CD14-positive monocyte (primary cell): ENCODE measurements around the gene CD180. TPM values are rescaled to one million over a fixed set of nuclear protein-coding genes. Genes with fewer than 3 reads are reported as not detected.
A peak's percentile ranks its signal among the peaks of the same experiment; 100 is the strongest.

Experiments
- DNase-seq, 3 donors: peaks; one replicate each; pipeline ENCODE4 v3.0.0-alpha.2; 2011 to 2022
- H2AFZ ChIP-seq: 2 replicates; pipeline ENCODE4 v1.6.0; 2012; ENCODE audit warnings: mild to moderate bottlenecking, low read depth, low read length, inconsistent platforms; ENCODE audit not compliant: insufficient read depth, poor library complexity, severe bottlenecking
- H3K27ac ChIP-seq, 2 donors: 1 replicate in 1 of 2; 2 replicates in 1 of 2; pipeline ENCODE4 v1.5.1; 2012 to 2013; ENCODE audit warnings: low read length in 2 of 2, control low read depth in 1 of 2, inconsistent platforms in 1 of 2, low read depth in 1 of 2, mild to moderate bottlenecking in 1 of 2
- H3K27me3 ChIP-seq, 2 donors: one replicate each; pipeline versions ENCODE4 v1.6.0 to v1.6.1; 2011 to 2013; ENCODE audit warnings: low read length in 2 of 2; ENCODE audit not compliant: control insufficient read depth in 2 of 2, insufficient read depth in 2 of 2
- H3K36me3 ChIP-seq, 2 donors: replicated peaks in 1 of 2; 1 replicate in 1 of 2; 2 replicates in 1 of 2; pipeline versions ENCODE4 v1.5.1 to v1.6.1; 2012 to 2013; ENCODE audit warnings: low read length in 2 of 2, control low read depth in 1 of 2, inconsistent platforms in 1 of 2, mild to moderate bottlenecking in 1 of 2; ENCODE audit not compliant: insufficient read depth in 2 of 2, control insufficient read depth in 1 of 2
- H3K4me1 ChIP-seq, 2 donors: 1 replicate in 1 of 2; 2 replicates in 1 of 2; pipeline versions ENCODE4 v1.5.1 to v1.6.1; 2012 to 2013; ENCODE audit warnings: low read length in 2 of 2, control low read depth in 1 of 2, inconsistent platforms in 1 of 2, mild to moderate bottlenecking in 1 of 2, moderate library complexity in 1 of 2; ENCODE audit not compliant: insufficient read depth in 2 of 2, control insufficient read depth in 1 of 2
- H3K4me2 ChIP-seq: replicated peaks from 2 replicates; pipeline ENCODE3; 2012; ENCODE audit warnings: low read length, moderate library complexity, mild to moderate bottlenecking; ENCODE audit not compliant: poor library complexity, severe bottlenecking; ENCODE audit errors: extremely low read depth
- H3K4me3 ChIP-seq, 3 experiments: fragments of 200-600 bp in 1 of 3; sonication (generic) in 1 of 3; replicated peaks in 1 of 3; 1 replicate in 2 of 3; 2 replicates in 1 of 3; pipeline ENCODE4 v1.5.1; 2011 to 2013; ENCODE audit warnings: low read length in 3 of 3, mild to moderate bottlenecking in 3 of 3, control low read depth in 2 of 3, low read depth in 2 of 3, inconsistent platforms in 1 of 3, moderate library complexity in 1 of 3
- H3K79me2 ChIP-seq: 2 replicates; pipeline ENCODE4 v1.6.0; 2012; ENCODE audit warnings: mild to moderate bottlenecking, control low read depth, inconsistent platforms, low read length, moderate library complexity; ENCODE audit not compliant: insufficient read depth
- H3K9ac ChIP-seq: 2 replicates; pipeline ENCODE4 v1.6.0; 2017; ENCODE audit warnings: low read length, mild to moderate bottlenecking; ENCODE audit not compliant: insufficient read depth, poor library complexity, severe bottlenecking
- H3K9me3 ChIP-seq, 2 donors: replicated peaks in 1 of 2; 1 replicate in 1 of 2; 2 replicates in 1 of 2; pipeline versions ENCODE4 v1.5.1 to v1.6.1; 2012 to 2013; ENCODE audit warnings: low read length in 2 of 2, control low read depth in 1 of 2; ENCODE audit not compliant: control insufficient read depth in 1 of 2, insufficient read depth in 1 of 2
- H4K20me1 ChIP-seq: 2 replicates; pipeline ENCODE4 v1.6.0; 2012; ENCODE audit warnings: mild to moderate bottlenecking, low read length, control low read depth, moderate library complexity; ENCODE audit not compliant: insufficient read depth
- H3K27ac Mint-ChIP-seq, 7 donors: one replicate each; pipeline ENCODE4 v1.8.0; 2020; ENCODE audit warnings: mild to moderate bottlenecking in 7 of 7, mixed read lengths in 7 of 7, moderate library complexity in 6 of 7, inconsistent platforms in 2 of 7
- H3K27me3 Mint-ChIP-seq, 3 donors: one replicate each; pipeline ENCODE4 v1.8.0; 2021 to 2022; ENCODE audit warnings: low read depth in 3 of 3, mild to moderate bottlenecking in 3 of 3, mixed read lengths in 3 of 3, moderate library complexity in 3 of 3, inconsistent platforms in 1 of 3
- H3K36me3 Mint-ChIP-seq, 2 donors: one replicate each; pipeline ENCODE4 v1.8.0; 2020; ENCODE audit warnings: mixed read lengths in 2 of 2, inconsistent platforms in 1 of 2, mild to moderate bottlenecking in 1 of 2
- H3K4me1 Mint-ChIP-seq: one replicate; pipeline ENCODE4 v1.8.0; 2020; ENCODE audit warnings: mild to moderate bottlenecking, mixed read lengths
- H3K4me3 Mint-ChIP-seq, 2 donors: one replicate each; pipeline ENCODE4 v1.8.0; 2020; ENCODE audit warnings: mild to moderate bottlenecking in 2 of 2, mixed read lengths in 2 of 2, moderate library complexity in 1 of 2
- H3K9me3 Mint-ChIP-seq, 7 donors: one replicate each; pipeline ENCODE4 v1.8.0; 2020 to 2022; ENCODE audit warnings: mixed read lengths in 7 of 7, mild to moderate bottlenecking in 6 of 7, moderate library complexity in 6 of 7, inconsistent platforms in 2 of 7
- CTCF ChIP-seq: fragments of 200-600 bp; IDR thresholded peaks from one replicate; pipeline ENCODE4 v1.8.0; 2022; ENCODE audit warnings: antibody characterized with exemption, mild to moderate bottlenecking
- WGBS: methylation state at CpG from one replicate; pipeline ENCODE4 v1.1.5; 2013; ENCODE audit warnings: missing lambda C conversion rate; ENCODE audit not compliant: insufficient coverage; 5-methylcytosine and 5-hydroxymethylcytosine counted together
- intact Hi-C, 2 donors: fragments of 100-400 bp; cut with micrococcal nuclease; formaldehyde crosslinking; loops; one replicate each; pipeline versions ENCODE4 v1.15.0 to v1.15.1; 2023
- polyA plus RNA-seq, 3 donors: library from polyadenylated mRNA; depleted of rRNA in 1 of 3; unstranded in 2 of 3; stranded (reverse) in 1 of 3; fragments of 300-500 nt in 2 of 3; fragments of >200 nt in 1 of 3; fragmentation: Illumina TruSeq in 2 of 3; gene quantifications; 1 replicate in 2 of 3; 2 replicates in 1 of 3; pipeline ENCODE4 v1.2.3, GENCODE V29; 2012 to 2021

Gene CD180
- polyA plus RNA-seq, 3 donors: 6.1 to 22.0 (median 11.7) TPM

GRCh38 chr5:67198917-67199316 is 2.3 kb upstream of the CD180 start:
- H3K9me3 Mint-ChIP-seq: peaks cover 0 to 2% (median 0%) of the 10 kb centered on the region in 7 donors
- peaks cover 0 to 3% (median 1%) of the 10 kb centered on the region in 3 donors for H3K27me3 Mint-ChIP-seq
- WGBS: no CpG with 5 or more reads among the region's 1 CpG
- H3K36me3 Mint-ChIP-seq: peaks cover 1 to 9% of the 10 kb centered on the region in 2 donors
- Histone ChIP-seq H3K79me2 (peaks cover 38% of the 10 kb centered on the region), H3K27me3 (no peaks in the 10 kb centered on the region), H3K36me3 (no peaks in the 10 kb centered on the region), H3K4me3 (no peak overlapping the region), H4K20me1 (no peaks in the 10 kb centered on the region), H3K9me3 (no peaks in the 10 kb centered on the region), H3K4me1 (peaks cover 82 to 91% of the 10 kb centered on the region in 2 donors), H3K9ac (no peak overlapping the region), H2AFZ (no peak overlapping the region), H3K27ac (peak overlapping the region in 1 of 2 donors; percentile 42), H3K4me2 (no peak overlapping the region)
- no peak for DNase-seq
- no peak for TF ChIP-seq CTCF
- intact Hi-C loops: no loop called here
- H3K4me1 Mint-ChIP-seq: peaks cover 82% of the 10 kb centered on the region
- peak overlapping the region in 5 of 7 donors; percentile 20 to 60 (median 47) for H3K27ac Mint-ChIP-seq
- H3K4me3 Mint-ChIP-seq: no peak overlapping the region

DNA sequence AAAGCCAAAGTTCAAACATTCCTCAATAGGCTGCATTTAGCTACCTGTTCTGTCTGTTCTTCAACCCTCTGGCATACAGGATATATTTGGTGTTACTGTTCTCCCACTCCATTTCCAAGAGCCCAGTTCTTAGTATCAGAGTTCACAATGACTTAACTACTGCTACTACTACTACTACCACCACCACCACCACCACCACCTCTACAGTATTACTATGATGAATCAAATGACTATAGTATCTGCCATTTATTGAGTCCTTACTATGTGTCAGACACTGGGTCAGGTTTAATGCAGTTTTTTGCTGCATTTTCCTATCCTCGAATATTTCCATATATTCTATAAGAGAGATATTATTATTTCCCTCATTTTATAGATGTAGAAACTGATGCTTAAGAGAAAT is 937 bp upstream of the CD180 start:
- H3K27me3 ChIP-seq: no peaks in the 10 kb centered on the region
- Mint-ChIP-seq H3K36me3 (peaks cover 5 to 14% of the 10 kb centered on the region in 2 donors), H3K27ac (peak overlapping the region in 1 of 7 donors; percentile 97), H3K9me3 (peaks cover 0 to 2% (median 0%) of the 10 kb centered on the region in 7 donors), H3K4me3 (no peak overlapping the region), H3K4me1 (peaks cover 83% of the 10 kb centered on the region), H3K27me3 (peaks cover 0 to 3% (median 1%) of the 10 kb centered on the region in 3 donors)
- no peak overlapping the region for H3K4me2 ChIP-seq
- intact Hi-C loops: no loop called here
- H3K9ac ChIP-seq: no peak overlapping the region
- H3K79me2 ChIP-seq: peaks cover 48% of the 10 kb centered on the region
- peak overlapping the region in 1 of 2 donors; percentile 90 for H3K27ac ChIP-seq
- no peak overlapping the region for H3K4me3 ChIP-seq
- no peaks in the 10 kb centered on the region for H4K20me1 ChIP-seq
- H3K4me1 ChIP-seq: peaks cover 82 to 91% of the 10 kb centered on the region in 2 donors
- no peak for TF ChIP-seq CTCF
- no CpG with 5 or more reads among the region's 1 CpG for WGBS
- no peak overlapping the region for H2AFZ ChIP-seq
- DNase-seq: no peak
- no peaks in the 10 kb centered on the region for H3K9me3 ChIP-seq
- no peaks in the 10 kb centered on the region for H3K36me3 ChIP-seq
